OCI-LY3 (cell line): Measurements from ENCODE around the gene NKIRAS2.

Source experiments
- H2AFZ ChIP-seq: fragments of 200-600, 300-600 bp; shearing (Covaris generic); 2 replicates; pipeline ENCODE4 v1.6.0; 2014; ENCODE audit warnings: antibody characterized with exemption, low read depth, low read length
- H3K27ac ChIP-seq: fragments of 200-600, 300-600 bp; sonication (generic); 2 replicates; pipeline ENCODE4 v1.5.1; 2014; ENCODE audit warnings: mild to moderate bottlenecking, low read length, moderate library complexity, mixed read lengths
- H3K27me3 ChIP-seq: fragments of 200-600, 300-600 bp; sonication (generic); 2 replicates; pipeline ENCODE4 v1.6.1; 2014; ENCODE audit warnings: low read depth, low read length, mixed read lengths
- H3K36me3 ChIP-seq: fragments of 200-600, 300-600 bp; sonication (generic); replicated peaks from 2 replicates; pipeline ENCODE3; 2014; ENCODE audit warnings: low read depth, low read length, mixed read lengths
- H3K4me1 ChIP-seq: fragments of 300-600, 200-600 bp; sonication (generic); 2 replicates; pipeline ENCODE4 v1.6.1; 2014; ENCODE audit warnings: low read length, mixed read lengths
- H3K4me2 ChIP-seq: fragments of 200-600, 300-600 bp; sonication (generic); 2 replicates; pipeline ENCODE4 v1.6.1; 2014; ENCODE audit warnings: low read length, mixed read lengths
- H3K4me3 ChIP-seq: fragments of 300-600, 200-600 bp; sonication (generic); 2 replicates; pipeline ENCODE4 v1.5.1; 2014; ENCODE audit warnings: antibody characterized with exemption, mild to moderate bottlenecking, low read length, moderate library complexity
- H3K79me2 ChIP-seq: fragments of 300-600, 200-600 bp; shearing (Covaris generic); 2 replicates; pipeline ENCODE4 v1.6.1; 2014; ENCODE audit warnings: mild to moderate bottlenecking, low read length, mixed read lengths
- H3K9ac ChIP-seq: fragments of 300-600, 200-600 bp; shearing (Covaris generic); 2 replicates; pipeline ENCODE4 v1.6.0; 2014; ENCODE audit warnings: mild to moderate bottlenecking, low read length, moderate library complexity
- H3K9me3 ChIP-seq: fragments of 200-600, 300-600 bp; shearing (Covaris generic); 2 replicates; pipeline ENCODE4 v1.6.1; 2014; ENCODE audit warnings: low read length, mixed read lengths; ENCODE audit not compliant: insufficient read depth
- H4K20me1 ChIP-seq: fragments of 200-600, 300-600 bp; sonication (generic); 2 replicates; pipeline ENCODE4 v1.6.1; 2016; ENCODE audit warnings: low read length, mixed read lengths; ENCODE audit not compliant: insufficient read depth
- CTCF ChIP-seq: fragments of 200-600, 300-600 bp; sonication (generic); IDR thresholded peaks from 2 replicates; pipeline ENCODE4 v1.5.1; 2014; ENCODE audit warnings: antibody characterized with exemption, low read length, low read depth
- EZH2phosphoT487 ChIP-seq: fragments of 200-600 bp; shearing (Covaris generic); IDR thresholded peaks from 2 replicates; pipeline ENCODE4 v1.6.1; 2018; ENCODE audit warnings: antibody characterized with exemption, mixed run types, low read depth

Gene NKIRAS2

GRCh38 chr17:42056635-42057034 is 36.7 kb downstream of the NKIRAS2 start:
- H3K4me1 ChIP-seq: peaks cover 12% of the 10 kb centered on the region; the same call in 1 of the 2 replicates
- H3K9ac ChIP-seq: no peak overlapping the region
- H3K27ac ChIP-seq: no peak overlapping the region
- H2AFZ ChIP-seq: no peak overlapping the region
- peaks cover 49% of the 10 kb centered on the region for H4K20me1 ChIP-seq
- peaks cover 19% of the 10 kb centered on the region; the same call in 1 of the 2 replicates for H3K79me2 ChIP-seq
- H3K36me3 ChIP-seq: peaks cover 72% of the 10 kb centered on the region
- TF ChIP-seq CTCF (no peak), EZH2phosphoT487 (no peak)
- no peaks in the 10 kb centered on the region for H3K27me3 ChIP-seq
- H3K9me3 ChIP-seq: peaks cover 6% of the 10 kb centered on the region; the same call in 1 of the 2 replicates
- H3K4me2 ChIP-seq: no peak overlapping the region
- H3K4me3 ChIP-seq: no peak overlapping the region

- Histone ChIP-seq H2AFZ (no peak overlapping the region), H3K79me2 (peaks cover 18% of the 10 kb centered on the region), H3K9ac (no peak overlapping the region), H4K20me1 (peaks cover 45% of the 10 kb centered on the region), H3K36me3 (peaks cover 77% of the 10 kb centered on the region), H3K27me3 (no peaks in the 10 kb centered on the region), H3K4me2 (no peak overlapping the region), H3K4me1 (peaks cover 12% of the 10 kb centered on the region; the same call in 1 of the 2 replicates), H3K27ac (no peak overlapping the region), H3K4me3 (no peak overlapping the region), H3K9me3 (peaks cover 6% of the 10 kb centered on the region; the same call in 1 of the 2 replicates)
- no peak for TF ChIP-seq EZH2phosphoT487
- TF ChIP-seq CTCF: no peak
Measured at GRCh38 chr17:42058063-42058462, 38.2 kb downstream of the NKIRAS2 start.

GRCh38 chr17:42059815-42060214 is 39.9 kb downstream of the NKIRAS2 start:
- H3K27me3 ChIP-seq: no peaks in the 10 kb centered on the region
- H3K36me3 ChIP-seq: peaks cover 75% of the 10 kb centered on the region
- no peak overlapping the region for H3K9ac ChIP-seq
- no peak for TF ChIP-seq EZH2phosphoT487
- TF ChIP-seq CTCF: no peak
- H3K4me2 ChIP-seq: no peak overlapping the region
- peaks cover 6% of the 10 kb centered on the region; the same call in 1 of the 2 replicates for H3K9me3 ChIP-seq
- H3K27ac ChIP-seq: no peak overlapping the region
- no peak overlapping the region for H2AFZ ChIP-seq
- H3K4me1 ChIP-seq: peaks cover 30% of the 10 kb centered on the region
- no peak overlapping the region for H3K4me3 ChIP-seq
- peaks cover 31% of the 10 kb centered on the region for H3K79me2 ChIP-seq
- peaks cover 45% of the 10 kb centered on the region for H4K20me1 ChIP-seq

GRCh38 chr17:42060231-42060630 is 40.3 kb downstream of the NKIRAS2 start:
- Histone ChIP-seq H3K79me2 (peaks cover 35% of the 10 kb centered on the region), H4K20me1 (peaks cover 45% of the 10 kb centered on the region), H3K4me1 (peaks cover 34% of the 10 kb centered on the region), H3K36me3 (peaks cover 76% of the 10 kb centered on the region), H3K9ac (no peak overlapping the region), H3K27me3 (no peaks in the 10 kb centered on the region), H3K4me2 (no peak overlapping the region), H2AFZ (no peak overlapping the region), H3K27ac (no peak overlapping the region), H3K4me3 (no peak overlapping the region), H3K9me3 (peaks cover 6% of the 10 kb centered on the region; the same call in 1 of the 2 replicates)
- TF ChIP-seq EZH2phosphoT487 (no peak), CTCF (no peak)
